Central memory CD8-positive, alpha-beta T cell (primary cell): ENCODE data around the gene WDFY2.

ENCODE experiments used
- ATAC-seq: fragments of 150-1000 bp; cut with Tn5 transposase; replicated peaks from 2 replicates; pipeline ENCODE4 v1.10.0; 2022; ENCODE audit warnings: mild to moderate bottlenecking, moderate FRiP score, moderate number of reproducible peaks; ENCODE audit not compliant: poor library complexity, severe bottlenecking; ENCODE audit errors: extremely low read depth
- DNase-seq, 2 donors: peaks; one replicate each; pipeline ENCODE4 v3.0.0; 2021; ENCODE audit warnings: low spot score in 2 of 2
- H3K27ac Mint-ChIP-seq: one replicate; pipeline ENCODE4 v1.8.0; 2022; ENCODE audit warnings: low read depth, mild to moderate bottlenecking, moderate library complexity, mixed read lengths
- H3K27me3 Mint-ChIP-seq: one replicate; pipeline ENCODE4 v1.8.0; 2022; ENCODE audit warnings: mixed read lengths
- H3K36me3 Mint-ChIP-seq: one replicate; pipeline ENCODE4 v1.8.0; 2022; ENCODE audit warnings: mild to moderate bottlenecking, moderate library complexity, mixed read lengths; ENCODE audit not compliant: insufficient read depth
- H3K4me1 Mint-ChIP-seq: one replicate; pipeline ENCODE4 v1.8.0; 2022; ENCODE audit warnings: mixed read lengths
- H3K4me3 Mint-ChIP-seq: one replicate; pipeline ENCODE4 v1.8.0; 2022; ENCODE audit warnings: mild to moderate bottlenecking, moderate library complexity, mixed read lengths
- H3K9me3 Mint-ChIP-seq: one replicate; pipeline ENCODE4 v1.8.0; 2022; ENCODE audit warnings: mixed read lengths

The WDFY2 gene

DNA sequence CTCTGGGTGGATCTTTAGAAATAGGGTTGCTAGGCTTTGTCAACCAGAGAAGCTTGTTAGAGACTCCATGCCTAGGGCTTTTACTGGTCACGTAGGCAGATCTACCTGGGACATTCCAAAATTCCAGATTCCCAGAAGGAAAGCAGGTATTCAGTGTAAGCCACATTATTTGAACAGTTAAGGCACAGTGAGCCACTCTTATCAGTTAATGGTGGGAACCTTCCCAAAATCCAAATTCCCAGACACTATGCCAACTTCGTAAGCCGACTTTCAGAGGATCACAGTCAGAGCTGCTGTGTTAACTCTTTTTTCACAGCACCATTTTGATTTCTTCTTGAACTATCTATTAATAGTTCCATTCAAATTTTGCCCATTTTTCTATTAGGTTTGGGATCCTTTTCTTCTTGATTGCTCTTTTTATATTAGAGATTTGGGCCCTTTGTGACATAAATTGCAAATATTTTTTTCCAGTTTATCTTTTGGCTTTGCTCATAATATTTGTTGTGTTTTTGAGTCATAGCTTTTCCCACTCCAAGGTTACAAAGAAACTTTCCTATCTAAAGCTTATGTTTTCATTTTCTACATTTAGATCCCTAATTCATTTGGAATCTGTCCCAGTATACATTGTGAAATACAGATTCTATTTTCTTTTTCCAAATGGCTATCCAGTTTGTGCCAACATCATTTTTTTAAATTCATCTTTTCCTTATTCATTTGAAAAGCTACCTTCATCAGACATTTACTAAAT is 142.4 kb downstream of the WDFY2 start:
- Mint-ChIP-seq H3K36me3 (peaks cover 4% of the 10 kb centered on the region), H3K9me3 (no peaks in the 10 kb centered on the region), H3K4me1 (no peaks in the 10 kb centered on the region), H3K27me3 (no peaks in the 10 kb centered on the region), H3K4me3 (no peak overlapping the region), H3K27ac (no peak overlapping the region)
- no peak for ATAC-seq
- DNase-seq = no peak

DNA sequence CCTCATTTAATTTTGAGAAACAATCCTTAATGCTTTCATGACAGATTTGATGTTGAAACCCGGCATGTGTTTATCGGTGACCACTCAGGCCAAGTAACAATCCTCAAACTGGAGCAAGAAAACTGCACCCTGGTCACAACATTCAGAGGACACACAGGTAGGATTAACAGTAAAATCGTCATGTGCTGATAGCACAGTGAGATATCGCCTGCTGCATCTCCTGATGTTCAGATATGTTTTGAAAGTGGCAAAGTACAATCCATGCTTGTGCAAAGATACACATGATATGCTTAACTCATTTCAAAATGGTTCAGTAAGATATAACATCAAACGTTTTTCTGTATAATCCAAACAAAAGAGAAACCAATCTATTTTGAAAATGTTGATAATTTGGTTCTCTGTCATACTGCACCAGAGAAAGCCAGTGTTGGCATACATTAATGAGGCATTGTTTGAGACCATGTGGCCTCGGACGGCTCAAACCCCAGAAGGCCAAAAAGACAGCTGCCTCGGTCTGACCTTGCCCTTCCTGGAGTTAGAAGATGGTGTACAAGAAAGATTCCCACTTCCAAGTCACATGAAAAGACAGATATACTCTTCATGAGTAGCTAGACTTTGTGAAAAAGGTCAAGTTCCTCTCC is 143.5 kb downstream of the WDFY2 start:
- Mint-ChIP-seq H3K9me3 (no peaks in the 10 kb centered on the region), H3K4me3 (no peak overlapping the region), H3K27ac (no peak overlapping the region), H3K4me1 (no peaks in the 10 kb centered on the region), H3K36me3 (peaks cover 3% of the 10 kb centered on the region), H3K27me3 (no peaks in the 10 kb centered on the region)
- ATAC-seq = no peak
- no peak for DNase-seq

DNA sequence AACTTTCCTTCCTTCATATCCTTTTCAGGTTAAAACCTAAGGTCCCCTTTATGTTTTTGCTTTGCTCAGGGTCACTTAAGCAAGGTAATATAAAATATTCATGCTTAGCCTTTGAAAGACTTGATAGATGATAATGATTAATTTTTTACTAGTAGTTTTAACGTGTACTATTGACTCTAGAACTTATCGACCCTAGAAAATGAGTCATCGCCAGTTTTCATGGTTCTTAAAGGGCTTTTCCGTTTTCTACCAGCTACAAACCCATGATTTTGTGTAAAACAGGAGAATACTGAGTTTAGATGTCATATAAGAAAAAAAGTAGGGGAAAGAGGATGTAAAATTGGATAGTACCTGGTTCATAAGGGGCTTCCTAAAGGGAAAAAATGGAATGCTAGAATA is 144.0 kb downstream of the WDFY2 start:
- Mint-ChIP-seq H3K4me1 (no peaks in the 10 kb centered on the region), H3K27ac (no peak overlapping the region)
- DNase-seq = no peak

DNA sequence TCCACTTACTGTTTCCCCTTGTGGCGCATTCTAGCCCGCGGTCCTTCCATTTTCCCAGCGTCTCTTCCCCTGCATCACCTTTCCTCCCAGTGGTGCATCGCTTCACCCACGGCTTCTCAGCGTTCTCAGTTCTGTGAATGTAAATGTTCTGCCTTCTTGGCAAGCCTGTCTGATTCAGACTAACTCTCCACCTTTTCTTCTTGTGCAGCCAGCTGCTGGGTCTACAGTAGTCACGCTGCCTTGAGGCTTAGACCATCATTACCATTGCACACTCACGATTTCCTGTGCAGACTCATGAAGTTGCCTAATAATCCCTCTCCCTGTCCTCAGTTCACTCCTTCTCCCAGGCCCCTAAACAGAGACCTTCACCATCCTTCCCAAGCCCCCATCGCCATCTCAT is 144.7 kb downstream of the WDFY2 start:
- Mint-ChIP-seq H3K27ac (no peak overlapping the region), H3K27me3 (no peaks in the 10 kb centered on the region), H3K4me1 (no peaks in the 10 kb centered on the region), H3K4me3 (no peak overlapping the region), H3K9me3 (no peaks in the 10 kb centered on the region), H3K36me3 (peaks cover 3% of the 10 kb centered on the region)
- ATAC-seq (no peak), DNase-seq (no peak)

More for the DNA sequence above, 144.0 kb downstream of the WDFY2 start:
- no peak for ATAC-seq
- H3K27me3 Mint-ChIP-seq = no peaks in the 10 kb centered on the region
- H3K4me3 Mint-ChIP-seq = no peak overlapping the region
- peaks cover 3% of the 10 kb centered on the region for H3K36me3 Mint-ChIP-seq
- no peaks in the 10 kb centered on the region for H3K9me3 Mint-ChIP-seq

DNA sequence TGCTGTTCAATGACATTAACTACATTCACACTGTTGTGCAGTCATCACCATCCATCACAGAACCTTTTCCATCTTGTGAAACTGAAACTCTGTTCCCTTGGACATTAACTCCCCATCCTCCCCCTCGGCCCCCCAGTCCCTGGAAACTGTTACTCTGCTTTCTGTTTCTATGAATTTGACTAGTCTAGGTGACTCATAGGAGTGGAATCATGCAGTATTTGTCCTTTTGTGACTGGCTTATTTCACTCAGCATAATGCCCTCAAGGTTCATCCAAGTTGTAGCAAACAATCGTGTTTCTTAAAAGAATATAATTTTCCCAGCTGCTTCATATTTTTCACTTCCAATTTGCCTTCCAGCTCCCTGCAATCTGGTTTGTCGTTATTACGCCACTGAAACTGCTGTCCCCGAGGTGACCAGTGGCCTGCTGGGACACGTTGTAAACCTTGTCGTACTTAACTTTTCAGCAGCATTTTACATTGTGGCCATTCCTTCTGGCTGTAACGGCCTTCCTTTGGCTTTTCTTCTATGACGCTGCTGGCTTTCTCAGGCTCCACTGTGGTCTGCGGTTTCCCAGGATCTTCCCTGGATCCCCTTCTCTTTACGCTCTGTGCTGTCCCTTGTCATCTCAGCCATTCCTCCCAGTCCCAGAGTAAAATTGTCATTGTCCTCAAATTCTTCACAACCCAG is 145.7 kb downstream of the WDFY2 start:
- Mint-ChIP-seq H3K4me3 (no peak overlapping the region), H3K9me3 (no peaks in the 10 kb centered on the region), H3K36me3 (peaks cover 3% of the 10 kb centered on the region), H3K27me3 (no peaks in the 10 kb centered on the region), H3K4me1 (no peaks in the 10 kb centered on the region), H3K27ac (no peak overlapping the region)
- ATAC-seq = no peak
- no peak for DNase-seq

DNA sequence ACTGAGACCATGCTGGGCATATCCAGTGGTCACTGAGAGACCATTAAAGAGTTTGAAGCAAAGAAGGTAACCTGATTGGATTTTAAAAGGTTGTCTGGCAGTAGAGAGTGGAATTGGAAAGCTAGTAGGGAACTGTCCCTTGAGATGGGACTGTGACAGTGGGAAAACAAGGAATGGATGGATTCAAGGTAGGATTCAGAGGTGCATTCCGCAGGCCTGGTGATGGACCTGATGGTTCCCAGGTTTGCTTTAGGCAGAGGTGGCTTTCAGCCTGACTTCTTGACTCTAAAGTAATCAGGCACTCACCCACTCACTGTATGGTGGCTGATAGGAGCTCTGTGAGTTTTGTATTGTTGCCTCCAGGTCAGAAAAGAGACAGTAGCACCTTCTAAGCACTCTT is 146.7 kb downstream of the WDFY2 start:
- no peak overlapping the region for H3K4me3 Mint-ChIP-seq
- H3K27me3 Mint-ChIP-seq = no peaks in the 10 kb centered on the region
- ATAC-seq (no peak), DNase-seq (no peak)
- peaks cover 5% of the 10 kb centered on the region for H3K36me3 Mint-ChIP-seq
- no peak overlapping the region for H3K27ac Mint-ChIP-seq
- H3K4me1 Mint-ChIP-seq = no peaks in the 10 kb centered on the region
- no peaks in the 10 kb centered on the region for H3K9me3 Mint-ChIP-seq

DNA sequence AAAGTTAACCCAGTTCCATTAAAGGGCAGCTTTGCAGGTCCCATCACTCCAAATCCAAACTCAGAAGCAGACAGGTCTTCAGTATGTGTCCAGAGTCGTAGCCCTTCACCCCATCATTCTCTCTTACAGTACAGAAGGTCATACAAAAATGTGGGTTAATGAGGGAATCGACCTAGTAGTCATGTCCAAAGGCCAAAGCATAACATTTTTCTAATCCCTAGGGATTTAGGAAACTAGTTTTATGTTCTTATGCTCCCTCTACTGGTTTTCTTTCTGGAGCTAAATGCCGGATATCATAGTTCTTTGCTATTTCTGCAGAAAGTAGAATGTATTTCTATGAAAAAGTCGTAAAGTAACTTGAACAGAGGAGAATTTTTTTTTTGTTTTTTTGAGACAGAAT is 147.5 kb downstream of the WDFY2 start:
- Mint-ChIP-seq H3K9me3 (no peaks in the 10 kb centered on the region), H3K27me3 (no peaks in the 10 kb centered on the region), H3K36me3 (peaks cover 5% of the 10 kb centered on the region), H3K4me3 (no peak overlapping the region), H3K4me1 (no peaks in the 10 kb centered on the region), H3K27ac (no peak overlapping the region)
- DNase-seq (no peak), ATAC-seq (no peak)

DNA sequence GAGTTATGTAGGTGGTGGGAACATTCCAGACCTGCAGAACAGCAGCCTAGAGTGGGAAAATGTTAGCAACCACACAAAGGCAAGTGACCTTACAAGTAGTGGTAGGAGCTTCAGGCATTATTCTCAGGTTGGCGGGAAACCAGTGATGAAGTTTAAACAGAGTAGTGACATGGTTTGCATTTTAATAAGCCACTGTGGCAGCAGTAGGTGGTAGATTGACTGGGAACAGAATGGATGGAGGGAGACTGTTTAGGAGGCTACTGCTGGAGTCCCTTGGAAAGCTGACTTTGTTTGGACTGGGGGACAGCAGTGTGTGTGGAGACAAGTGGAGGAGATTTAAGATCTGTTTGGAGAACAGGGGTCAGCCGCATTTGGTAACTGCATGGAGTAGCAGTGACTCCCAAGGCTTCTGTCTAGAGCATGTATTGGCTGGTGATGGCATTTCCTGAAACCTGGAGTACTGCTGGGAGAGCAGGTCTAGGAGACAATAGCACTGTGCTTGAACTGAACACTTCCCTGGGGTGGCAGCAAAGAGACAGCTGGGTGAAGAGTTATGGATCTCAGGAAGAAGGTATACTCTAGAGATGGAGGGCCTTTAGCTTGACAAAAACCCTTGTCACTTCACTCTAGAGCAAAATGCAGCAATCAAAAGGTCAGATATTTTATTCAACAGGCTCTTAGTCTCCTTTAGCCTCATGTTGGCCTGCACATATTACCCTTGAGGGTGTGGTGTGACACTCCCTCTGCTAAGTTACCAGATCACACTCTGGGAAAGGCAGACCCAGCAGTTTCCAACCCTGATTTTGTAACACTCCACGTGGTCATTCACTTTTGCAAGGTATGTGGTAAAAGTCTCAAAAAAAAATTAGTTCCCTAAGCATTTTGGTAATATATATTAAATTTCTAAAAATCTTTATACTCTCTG is 149.4 kb downstream of the WDFY2 start:
- Mint-ChIP-seq H3K9me3 (no peaks in the 10 kb centered on the region), H3K27ac (no peak overlapping the region), H3K4me3 (no peak overlapping the region), H3K36me3 (peaks cover 5% of the 10 kb centered on the region), H3K27me3 (no peaks in the 10 kb centered on the region), H3K4me1 (peaks cover 5% of the 10 kb centered on the region)
- ATAC-seq = no peak
- no peak for DNase-seq

- Mint-ChIP-seq H3K36me3 (peaks cover 14% of the 10 kb centered on the region), H3K4me3 (no peak overlapping the region), H3K4me1 (peaks cover 5% of the 10 kb centered on the region), H3K9me3 (no peaks in the 10 kb centered on the region), H3K27me3 (no peaks in the 10 kb centered on the region), H3K27ac (no peak overlapping the region)
- ATAC-seq = no peak
- DNase-seq = no peak
Measured at GRCh38 chr13:51734786-51735185, 150.5 kb downstream of the WDFY2 start.

GRCh38 chr13:51737609-51738008 is 153.3 kb downstream of the WDFY2 start:
- H3K9me3 Mint-ChIP-seq = no peaks in the 10 kb centered on the region
- ATAC-seq (no peak), DNase-seq (no peak)
- H3K4me1 Mint-ChIP-seq = peaks cover 5% of the 10 kb centered on the region
- no peaks in the 10 kb centered on the region for H3K27me3 Mint-ChIP-seq
- no peak overlapping the region for H3K4me3 Mint-ChIP-seq
- peaks cover 23% of the 10 kb centered on the region for H3K36me3 Mint-ChIP-seq
- H3K27ac Mint-ChIP-seq = no peak overlapping the region

DNA sequence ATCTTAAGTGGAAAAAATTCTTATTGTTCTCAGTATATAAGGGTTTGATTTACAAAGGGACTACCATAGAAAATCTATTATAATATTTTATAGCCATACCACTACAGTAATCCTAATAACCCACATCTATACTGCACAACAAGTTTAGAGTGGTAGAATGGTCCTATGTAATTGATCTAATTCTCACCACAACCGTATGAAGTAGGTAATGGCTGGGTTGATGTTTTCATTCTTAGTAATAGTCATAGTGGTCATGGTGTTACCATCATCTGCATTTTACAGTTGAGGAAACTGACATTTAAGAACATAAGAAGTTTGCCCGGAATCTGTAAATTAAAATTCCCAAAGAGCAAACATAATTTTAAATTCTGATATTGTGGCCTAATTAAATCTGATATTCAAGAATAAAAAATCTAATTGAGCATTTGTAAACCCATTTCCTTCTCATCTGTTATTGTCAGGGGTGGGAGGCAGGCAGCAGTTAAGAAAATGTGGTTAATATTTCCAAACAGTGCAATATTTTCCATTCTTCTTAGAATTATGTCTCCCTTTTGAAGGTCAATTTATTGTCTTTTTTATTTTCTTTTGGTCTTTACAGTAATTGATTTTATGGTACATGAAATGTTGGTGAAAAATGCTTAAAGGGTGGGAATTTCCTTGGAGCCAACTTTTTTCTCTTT is 154.1 kb downstream of the WDFY2 start:
- Mint-ChIP-seq H3K36me3 (peaks cover 24% of the 10 kb centered on the region), H3K27ac (no peak overlapping the region), H3K4me3 (no peak overlapping the region), H3K27me3 (no peaks in the 10 kb centered on the region), H3K4me1 (peaks cover 5% of the 10 kb centered on the region), H3K9me3 (no peaks in the 10 kb centered on the region)
- ATAC-seq = no peak
- no peak for DNase-seq
